Naive thymus-derived CD4-positive, alpha-beta T cell (primary cell): ENCODE measurements around the gene DAB2IP. TPM values are rescaled to one million over a fixed set of nuclear protein-coding genes. Genes with fewer than 3 reads are reported as not detected.

ENCODE experiments used
- ATAC-seq: fragments of 150-1000 bp; cut with Tn5 transposase; 2 replicates; pipeline ENCODE4 v1.10.0; 2021; ENCODE audit warnings: mild to moderate bottlenecking, moderate library complexity
- CTCF ChIA-PET: fragments of 350-600 bp; sonication (Branson Sonifier 250); formaldehyde crosslinking; loops from one replicate; lab custom pipeline; 2021; ENCODE audit warnings: antibody characterized with exemption; lab: Charles Lee
- POLR2A ChIA-PET: fragments of 350-600 bp; sonication (Branson Sonifier 250); formaldehyde crosslinking; loops from one replicate; lab custom pipeline; 2021; ENCODE audit warnings: antibody characterized with exemption, inconsistent platforms; lab: Charles Lee
- DNase-seq, 9 donors: peaks; one replicate each; pipeline versions ENCODE4 v3.0.0 to v3.0.0-alpha.2; 2020 to 2022; ENCODE audit warnings: mixed read lengths in 1 of 9
- H3K27ac ChIP-seq: one replicate; pipeline ENCODE4 v1.7.0; 2013; ENCODE audit warnings: mild to moderate bottlenecking, low read depth, low read length, moderate library complexity
- H3K27me3 ChIP-seq, 2 donors: one replicate each; pipeline ENCODE4 v1.7.0; 2013; ENCODE audit warnings: low read length in 2 of 2, mild to moderate bottlenecking in 2 of 2, moderate library complexity in 2 of 2; ENCODE audit not compliant: control insufficient read depth in 2 of 2, insufficient read depth in 2 of 2
- H3K36me3 ChIP-seq, 3 experiments: 1 replicate in 2 of 3; 2 replicates in 1 of 3; pipeline ENCODE4 v1.7.0; 2013; ENCODE audit warnings: low read length in 3 of 3, mild to moderate bottlenecking in 3 of 3, moderate library complexity in 1 of 3; ENCODE audit not compliant: insufficient read depth in 3 of 3, control insufficient read depth in 2 of 3
- H3K4me1 ChIP-seq, 2 donors: one replicate each; pipeline ENCODE4 v1.7.0; 2013; ENCODE audit warnings: low read length in 2 of 2, mild to moderate bottlenecking in 2 of 2, moderate library complexity in 1 of 2; ENCODE audit not compliant: control insufficient read depth in 2 of 2, insufficient read depth in 2 of 2
- H3K4me3 ChIP-seq: 2 replicates; pipeline ENCODE4 v1.7.0; 2013; ENCODE audit warnings: mild to moderate bottlenecking, low read length
- H3K9me3 ChIP-seq, 3 experiments: 1 replicate in 2 of 3; 2 replicates in 1 of 3; pipeline ENCODE4 v1.7.0; 2013; ENCODE audit warnings: low read length in 3 of 3; ENCODE audit not compliant: control insufficient read depth in 2 of 3
- H3K27ac Mint-ChIP-seq, 9 donors: one replicate each; pipeline ENCODE4 v1.8.0; 2020 to 2022; ENCODE audit warnings: mixed read lengths in 9 of 9, mild to moderate bottlenecking in 8 of 9, moderate library complexity in 5 of 9, inconsistent platforms in 2 of 9
- H3K27me3 Mint-ChIP-seq, 5 donors: one replicate each; pipeline ENCODE4 v1.8.0; 2021 to 2022; ENCODE audit warnings: mixed read lengths in 5 of 5, mild to moderate bottlenecking in 1 of 5
- H3K36me3 Mint-ChIP-seq, 5 donors: one replicate each; pipeline ENCODE4 v1.8.0; 2020 to 2022; ENCODE audit warnings: mixed read lengths in 5 of 5, mild to moderate bottlenecking in 3 of 5, inconsistent platforms in 1 of 5
- H3K4me1 Mint-ChIP-seq, 7 donors: one replicate each; pipeline ENCODE4 v1.8.0; 2020 to 2022; ENCODE audit warnings: mixed read lengths in 7 of 7, mild to moderate bottlenecking in 3 of 7, inconsistent platforms in 1 of 7
- H3K4me3 Mint-ChIP-seq, 10 donors: one replicate each; pipeline ENCODE4 v1.8.0; 2020 to 2022; ENCODE audit warnings: mild to moderate bottlenecking in 10 of 10, mixed read lengths in 10 of 10, moderate library complexity in 6 of 10, inconsistent platforms in 2 of 10
- H3K9me3 Mint-ChIP-seq, 11 donors: one replicate each; pipeline ENCODE4 v1.8.0; 2020 to 2022; ENCODE audit warnings: mixed read lengths in 11 of 11, mild to moderate bottlenecking in 4 of 11, inconsistent platforms in 1 of 11, moderate library complexity in 1 of 11
- intact Hi-C, 2 donors: fragments of 100-400 bp; cut with micrococcal nuclease; formaldehyde crosslinking; loops; one replicate each; pipeline ENCODE4 v1.15.1; 2023
- polyA plus RNA-seq, 2 donors: library from polyadenylated mRNA; unstranded; fragments of 300-500 nt; fragmentation: Illumina TruSeq; gene quantifications; one replicate each; pipeline ENCODE4 v1.2.3, GENCODE V29; 2021
- total RNA-seq, 6 experiments: library from RNA in 5 of 6; stranded (reverse) in 5 of 6; gene quantifications; 1 replicate in 5 of 6; 2 replicates in 1 of 6; pipeline ENCODE4 v1.2.3 and lab custom pipeline; 2021 to 2026

DAB2IP gene
- total and polyA plus RNA-seq, 7 experiments from 2014 or later: 0.15 TPM; not detected in 6

DNA sequence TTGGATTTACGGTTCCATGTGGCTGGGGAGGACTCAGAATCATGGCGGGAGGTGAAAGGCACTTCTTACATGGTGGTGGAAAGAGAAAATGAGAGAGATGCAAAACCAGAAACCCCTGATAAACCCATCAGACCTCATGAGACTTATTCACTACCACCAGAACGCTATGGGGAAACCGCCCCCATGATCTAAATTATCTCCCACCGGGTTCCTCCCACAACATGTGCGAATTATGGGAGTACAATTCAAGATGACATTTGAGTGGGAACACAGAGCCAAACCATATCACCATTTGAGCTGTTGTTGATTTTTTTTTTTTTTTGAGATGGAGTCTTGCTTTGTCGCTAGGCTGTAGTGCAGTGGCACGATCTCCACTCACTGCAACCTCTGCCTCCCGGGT is 16.5 kb downstream of the DAB2IP start:
- no peaks in the 10 kb centered on the region for H3K9me3 ChIP-seq
- no peak overlapping the region for H3K4me3 Mint-ChIP-seq
- POLR2A ChIA-PET: no interaction called here
- no peaks in the 10 kb centered on the region for H3K36me3 Mint-ChIP-seq
- H3K4me1 Mint-ChIP-seq: no peaks in the 10 kb centered on the region
- no peaks in the 10 kb centered on the region for H3K36me3 ChIP-seq
- H3K4me3 ChIP-seq: no peak overlapping the region
- intact Hi-C loops: no loop called here
- peaks cover 10 to 45% (median 20%) of the 10 kb centered on the region in 5 donors for H3K27me3 Mint-ChIP-seq
- H3K27ac ChIP-seq: no peak overlapping the region
- no peaks in the 10 kb centered on the region for H3K27me3 ChIP-seq
- no peaks in the 10 kb centered on the region for H3K4me1 ChIP-seq
- no peak for DNase-seq
- no peak overlapping the region for H3K27ac Mint-ChIP-seq
- peaks cover 0 to 6% (median 0%) of the 10 kb centered on the region in 11 donors for H3K9me3 Mint-ChIP-seq
- no peak for ATAC-seq
- CTCF ChIA-PET: no interaction called here

DNA sequence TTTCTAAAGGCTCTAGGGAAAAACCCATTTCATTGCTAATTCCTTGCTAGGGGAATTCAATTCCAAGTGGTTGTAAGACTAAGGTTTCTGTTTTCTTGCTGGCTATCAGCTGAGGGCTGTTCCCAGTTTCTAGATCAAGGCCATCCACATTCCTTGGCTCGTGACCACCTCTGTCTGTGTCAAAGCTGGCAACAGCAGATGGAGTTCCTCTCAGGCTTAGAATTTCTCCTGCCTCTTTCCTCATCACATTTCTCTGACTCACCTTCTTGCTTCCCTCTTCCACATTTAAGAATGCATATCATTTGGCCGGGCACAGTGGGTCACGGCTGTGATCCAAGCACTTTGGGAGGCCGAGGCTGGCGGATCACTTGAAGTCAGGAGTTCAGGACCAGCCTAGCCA is 19.0 kb downstream of the DAB2IP start:
- no peak overlapping the region for H3K4me3 Mint-ChIP-seq
- intact Hi-C loops: no loop called here
- H3K36me3 Mint-ChIP-seq: no peaks in the 10 kb centered on the region
- H3K27me3 ChIP-seq: no peaks in the 10 kb centered on the region
- no peak overlapping the region for H3K27ac Mint-ChIP-seq
- ChIA-PET POLR2A (no interaction called here), CTCF (no interaction called here)
- H3K4me1 ChIP-seq: no peaks in the 10 kb centered on the region
- H3K4me1 Mint-ChIP-seq: no peaks in the 10 kb centered on the region
- no peaks in the 10 kb centered on the region for H3K36me3 ChIP-seq
- no peak overlapping the region for H3K27ac ChIP-seq
- peaks cover 0 to 6% (median 0%) of the 10 kb centered on the region in 11 donors for H3K9me3 Mint-ChIP-seq
- DNase-seq: no peak
- H3K9me3 ChIP-seq: no peaks in the 10 kb centered on the region
- H3K27me3 Mint-ChIP-seq: peaks cover 0 to 42% (median 16%) of the 10 kb centered on the region in 5 donors
- ATAC-seq: no peak
- H3K4me3 ChIP-seq: no peak overlapping the region

DNA sequence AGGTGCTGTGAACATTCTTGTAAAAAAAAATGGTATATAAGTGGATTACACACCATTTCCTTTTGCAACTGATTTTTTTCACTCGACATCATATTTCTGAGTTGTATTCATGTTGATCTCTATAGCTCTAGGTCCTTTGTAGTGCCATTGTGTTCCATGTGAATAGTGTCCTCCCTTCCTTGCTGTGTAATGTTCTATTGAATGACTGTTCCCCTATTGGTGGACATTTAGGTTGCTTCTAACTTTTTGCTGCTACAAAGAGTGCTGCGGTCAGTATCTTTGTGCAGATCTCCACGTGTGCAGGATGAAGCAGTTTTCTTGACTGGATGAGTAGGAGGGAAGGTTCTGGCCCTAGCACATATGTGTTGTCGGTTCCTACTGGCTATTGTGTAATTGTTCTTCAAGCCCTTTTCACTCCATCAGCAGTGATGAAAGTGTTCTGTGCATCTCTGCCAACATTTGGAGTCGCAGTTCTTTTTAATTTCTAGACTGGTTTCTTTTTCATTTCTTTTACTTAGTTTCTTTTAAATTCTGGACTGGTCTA is 20.2 kb downstream of the DAB2IP start:
- Histone ChIP-seq H3K4me1 (no peaks in the 10 kb centered on the region), H3K4me3 (no peak overlapping the region), H3K27ac (no peak overlapping the region), H3K9me3 (no peaks in the 10 kb centered on the region), H3K36me3 (no peaks in the 10 kb centered on the region), H3K27me3 (no peaks in the 10 kb centered on the region)
- CTCF ChIA-PET: no interaction called here
- Mint-ChIP-seq H3K27me3 (peaks cover 0 to 48% (median 16%) of the 10 kb centered on the region in 5 donors), H3K4me1 (no peaks in the 10 kb centered on the region), H3K9me3 (peaks cover 0 to 6% (median 0%) of the 10 kb centered on the region in 11 donors), H3K36me3 (no peaks in the 10 kb centered on the region), H3K4me3 (no peak overlapping the region), H3K27ac (no peak overlapping the region)
- no peak for DNase-seq
- POLR2A ChIA-PET: no interaction called here
- intact Hi-C loops: no loop called here
- ATAC-seq: no peak

DNA sequence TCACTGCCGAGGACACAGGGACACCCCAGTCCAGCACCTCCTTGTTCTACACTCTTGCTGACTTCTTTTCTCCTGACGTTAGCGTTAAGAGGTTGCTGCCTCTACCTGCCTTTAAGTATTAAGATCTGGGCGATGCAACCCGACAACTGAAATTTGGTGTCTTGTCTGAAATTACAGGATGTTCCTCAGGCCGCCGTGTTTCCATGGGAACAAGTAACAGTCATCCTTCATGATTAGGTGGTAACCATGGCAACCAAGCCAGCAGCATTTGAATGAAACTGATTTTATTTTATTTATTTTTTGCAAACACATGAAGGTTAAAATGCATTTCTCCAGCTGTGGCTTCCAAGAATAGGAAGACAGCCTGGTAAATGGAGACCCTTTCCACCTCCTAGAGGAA is 20.8 kb downstream of the DAB2IP start:
- no peak overlapping the region for H3K4me3 Mint-ChIP-seq
- H3K4me1 Mint-ChIP-seq: no peaks in the 10 kb centered on the region
- H3K27ac Mint-ChIP-seq: no peak overlapping the region
- no peak for ATAC-seq
- POLR2A ChIA-PET: no interaction called here
- Histone ChIP-seq H3K27ac (no peak overlapping the region), H3K9me3 (no peaks in the 10 kb centered on the region), H3K36me3 (no peaks in the 10 kb centered on the region), H3K4me1 (no peaks in the 10 kb centered on the region), H3K27me3 (no peaks in the 10 kb centered on the region), H3K4me3 (no peak overlapping the region)
- no peak for DNase-seq
- CTCF ChIA-PET: no interaction called here
- intact Hi-C loops: no loop called here
- peaks cover 0 to 6% (median 0%) of the 10 kb centered on the region in 11 donors for H3K9me3 Mint-ChIP-seq
- peaks cover 0 to 46% (median 16%) of the 10 kb centered on the region in 5 donors for H3K27me3 Mint-ChIP-seq
- H3K36me3 Mint-ChIP-seq: no peaks in the 10 kb centered on the region

DNA sequence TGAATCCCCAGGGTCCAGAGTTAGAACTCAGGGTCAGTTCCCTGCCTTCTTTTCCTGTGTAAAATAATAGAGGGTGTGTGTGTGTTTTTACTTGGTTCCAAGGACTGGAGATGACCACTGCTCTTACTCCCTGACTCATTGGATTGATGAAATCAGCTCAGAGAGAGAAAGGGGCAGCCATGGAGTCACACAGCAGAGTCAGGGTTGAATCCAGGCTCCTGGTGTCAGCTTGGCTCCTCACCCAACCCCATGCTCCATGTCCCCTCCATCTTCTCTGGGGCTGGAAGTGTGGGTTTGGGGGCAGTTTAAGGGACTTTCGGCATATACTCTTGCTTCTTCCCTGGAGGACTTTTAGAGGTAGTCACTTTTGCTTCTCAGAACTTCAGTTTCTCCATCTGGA is 21.6 kb downstream of the DAB2IP start:
- no peaks in the 10 kb centered on the region for H3K27me3 ChIP-seq
- ChIA-PET POLR2A (no interaction called here), CTCF (no interaction called here)
- intact Hi-C loops: no loop called here
- H3K27me3 Mint-ChIP-seq: peaks cover 0 to 38% (median 16%) of the 10 kb centered on the region in 5 donors
- no peak overlapping the region for H3K27ac ChIP-seq
- no peaks in the 10 kb centered on the region for H3K4me1 Mint-ChIP-seq
- no peak overlapping the region for H3K4me3 Mint-ChIP-seq
- no peaks in the 10 kb centered on the region for H3K9me3 ChIP-seq
- no peaks in the 10 kb centered on the region for H3K36me3 ChIP-seq
- no peak overlapping the region for H3K4me3 ChIP-seq
- no peak overlapping the region for H3K27ac Mint-ChIP-seq
- H3K4me1 ChIP-seq: no peaks in the 10 kb centered on the region
- no peak for ATAC-seq
- DNase-seq: no peak
- peaks cover 0 to 6% (median 0%) of the 10 kb centered on the region in 11 donors for H3K9me3 Mint-ChIP-seq
- no peaks in the 10 kb centered on the region for H3K36me3 Mint-ChIP-seq

- CTCF ChIA-PET: no interaction called here
- Mint-ChIP-seq H3K36me3 (no peaks in the 10 kb centered on the region), H3K4me1 (no peaks in the 10 kb centered on the region)
Measured at GRCh38 chr9:121673576-121673975, 22.1 kb downstream of the DAB2IP start.

GRCh38 chr9:121674017-121674416 is 22.6 kb downstream of the DAB2IP start:
- no peaks in the 10 kb centered on the region for H3K36me3 ChIP-seq
- Mint-ChIP-seq H3K4me1 (no peaks in the 10 kb centered on the region), H3K27me3 (peaks cover 0 to 34% (median 15%) of the 10 kb centered on the region in 5 donors), H3K36me3 (no peaks in the 10 kb centered on the region), H3K27ac (no peak overlapping the region), H3K9me3 (peaks cover 0 to 6% (median 0%) of the 10 kb centered on the region in 11 donors), H3K4me3 (no peak overlapping the region)
- no peak overlapping the region for H3K4me3 ChIP-seq
- H3K4me1 ChIP-seq: no peaks in the 10 kb centered on the region
- H3K9me3 ChIP-seq: no peaks in the 10 kb centered on the region
- H3K27ac ChIP-seq: no peak overlapping the region
- DNase-seq: no peak
- CTCF ChIA-PET: no interaction called here
- H3K27me3 ChIP-seq: no peaks in the 10 kb centered on the region
- intact Hi-C loops: no loop called here
- POLR2A ChIA-PET: no interaction called here
- no peak for ATAC-seq

More at GRCh38 chr9:121673576-121673975, 22.1 kb downstream of the DAB2IP start:
- Mint-ChIP-seq H3K27ac (no peak overlapping the region), H3K9me3 (peaks cover 0 to 6% (median 0%) of the 10 kb centered on the region in 11 donors), H3K4me3 (no peak overlapping the region), H3K27me3 (peaks cover 0 to 34% (median 16%) of the 10 kb centered on the region in 5 donors)
- H3K36me3 ChIP-seq: no peaks in the 10 kb centered on the region
- POLR2A ChIA-PET: no interaction called here
- H3K9me3 ChIP-seq: no peaks in the 10 kb centered on the region
- no peak overlapping the region for H3K4me3 ChIP-seq
- H3K27me3 ChIP-seq: no peaks in the 10 kb centered on the region
- no peak overlapping the region for H3K27ac ChIP-seq
- intact Hi-C loops: no loop called here
- no peaks in the 10 kb centered on the region for H3K4me1 ChIP-seq
- DNase-seq: no peak
- ATAC-seq: no peak
